Measurements from ENCODE around the gene MAP4K4.

The MAP4K4 gene

DNA sequence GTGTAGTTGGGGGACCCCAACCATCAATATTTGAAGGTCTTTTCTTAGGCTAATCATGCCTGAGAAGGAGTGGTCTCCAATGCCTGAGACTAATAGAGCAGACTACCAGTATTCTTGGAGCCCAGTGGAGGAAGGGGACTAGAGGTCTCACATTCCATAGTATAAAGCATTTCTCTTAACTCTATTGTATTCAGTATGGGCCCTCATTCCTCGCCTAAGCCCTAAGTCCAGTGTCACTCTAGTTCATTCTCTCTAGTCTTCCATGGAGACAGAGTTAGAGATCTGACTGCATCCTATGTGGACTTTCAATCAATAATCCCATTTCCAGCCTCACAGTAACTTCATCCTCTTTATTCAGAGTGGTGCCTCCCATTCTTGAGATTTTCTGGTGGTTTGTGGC lies 29.7 kb upstream of the MAP4K4 start:
- DNase-seq (ENCODE audit: low read depth), result no peak
- TF ChIP-seq CTCF (conservative IDR thresholded peaks at IDR 0.05; ENCODE audit: control insufficient read depth, insufficient read depth, low read depth, low read length), result no peak
- no peak overlapping the region for H3K4me3 ChIP-seq (ENCODE audit: control insufficient read depth, low read depth, low read length)

- no peak for DNase-seq (ENCODE audit: low read depth)
- TF ChIP-seq CTCF (conservative IDR thresholded peaks at IDR 0.05; ENCODE audit: control insufficient read depth, insufficient read depth, low read depth, low read length), result no peak
- no peak overlapping the region for H3K4me3 ChIP-seq (ENCODE audit: control insufficient read depth, low read depth, low read length)
Observed at GRCh38 chr2:101672047-101672446, 25.5 kb upstream of the MAP4K4 start.

- TF ChIP-seq CTCF (conservative IDR thresholded peaks at IDR 0.05; ENCODE audit: control insufficient read depth, insufficient read depth, low read depth, low read length), result no peak
- DNase-seq (ENCODE audit: low read depth), result no peak
Observed at GRCh38 chr2:101673920-101674319, 23.6 kb upstream of the MAP4K4 start.

GRCh38 chr2:101675512-101675911 lies 22.0 kb upstream of the MAP4K4 start:
- TF ChIP-seq CTCF (conservative IDR thresholded peaks at IDR 0.05; ENCODE audit: control insufficient read depth, insufficient read depth, low read depth, low read length), result no peak
- no peak for DNase-seq (ENCODE audit: low read depth)

More at GRCh38 chr2:101673920-101674319, 23.6 kb upstream of the MAP4K4 start:
- H3K4me3 ChIP-seq (ENCODE audit: control insufficient read depth, low read depth, low read length), result no peak overlapping the region

DNA sequence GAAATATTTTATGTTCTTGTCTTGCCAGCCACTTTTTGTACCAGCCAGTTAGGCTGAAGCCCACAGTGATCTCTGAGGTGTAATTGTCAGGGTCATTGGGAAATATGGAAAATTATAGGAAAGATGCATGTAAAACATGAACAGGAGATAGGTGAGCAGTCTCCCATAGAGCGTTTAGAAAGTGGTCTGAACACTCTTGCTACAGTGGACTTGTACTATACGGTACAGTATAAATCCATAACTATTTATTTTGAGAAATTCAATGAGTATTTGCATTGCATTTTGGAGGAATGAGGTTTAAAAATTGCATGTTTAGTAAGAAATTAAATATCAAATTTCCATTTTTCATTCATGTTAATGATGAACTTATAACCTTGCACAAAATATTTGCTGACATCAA lies 20.8 kb upstream of the MAP4K4 start:
- no peak for TF ChIP-seq CTCF (conservative IDR thresholded peaks at IDR 0.05; ENCODE audit: control insufficient read depth, insufficient read depth, low read depth, low read length)
- no peak overlapping the region for H3K4me3 ChIP-seq (ENCODE audit: control insufficient read depth, low read depth, low read length)
- no peak for DNase-seq (ENCODE audit: low read depth)

More at GRCh38 chr2:101675512-101675911, 22.0 kb upstream of the MAP4K4 start:
- no peak overlapping the region for H3K4me3 ChIP-seq (ENCODE audit: control insufficient read depth, low read depth, low read length)

GRCh38 chr2:101677658-101678057 lies 19.8 kb upstream of the MAP4K4 start:
- no peak overlapping the region for H3K4me3 ChIP-seq (ENCODE audit: control insufficient read depth, low read depth, low read length)
- no peak for TF ChIP-seq CTCF (conservative IDR thresholded peaks at IDR 0.05; ENCODE audit: control insufficient read depth, insufficient read depth, low read depth, low read length)
- no peak for DNase-seq (ENCODE audit: low read depth)

DNA sequence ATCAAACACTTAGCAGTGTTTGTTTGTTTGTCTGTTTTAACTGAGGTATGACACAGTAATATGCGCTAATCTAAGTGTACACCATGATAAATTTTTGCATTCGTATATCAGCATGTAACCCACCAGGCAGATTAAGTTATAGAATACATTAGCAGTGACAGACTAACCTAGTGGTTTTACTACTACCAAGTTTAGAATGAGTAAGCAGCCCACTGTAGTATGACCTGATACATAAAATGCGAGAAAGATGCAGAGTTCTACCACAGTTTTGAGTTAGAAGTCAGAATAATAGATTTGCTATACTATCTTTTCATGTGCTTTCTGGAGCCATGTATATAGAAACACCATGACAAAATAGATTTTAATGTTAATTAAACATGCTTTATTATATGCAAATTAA lies 19.1 kb upstream of the MAP4K4 start:
- no peak for TF ChIP-seq CTCF (conservative IDR thresholded peaks at IDR 0.05; ENCODE audit: control insufficient read depth, insufficient read depth, low read depth, low read length)
- H3K4me3 ChIP-seq (ENCODE audit: control insufficient read depth, low read depth, low read length), result no peak overlapping the region
- DNase-seq (ENCODE audit: low read depth), result no peak

Data from fibroblast of mammary gland (primary cell).